A375 (cell line): ENCODE data around the gene NUPR2. TPM values are rescaled to one million over a fixed set of nuclear protein-coding genes. Genes with fewer than 3 reads are reported as not detected.

Source experiments
- total RNA-seq: library from RNA; depleted of rRNA; stranded (reverse); fragments of >200 nt; shearing (Covaris generic); gene quantifications from 2 replicates; pipeline ENCODE4 v1.2.3, GENCODE V29; 2014; rRNA removed

NUPR2 gene
- total RNA-seq = not detected in 2 replicates

GRCh38 chr7:56115852-56116538 lies at the start of gene NUPR2:
NUPR2 (minus strand) TSS chr7:56116417; CDS start chr7:56116314, 103 bp downstream.

GRCh38 chr7:56106108-56107073 lies 9.8 kb downstream of the NUPR2 start, which contains the start of gene CHCHD2:
CHCHD2 (minus strand) TSS chr7:56106476; CDS start chr7:56106413, 63 bp downstream.

GRCh38 chr7:56092789-56093531 lies 23.3 kb downstream of the NUPR2 start, which contains the start of gene PHKG1:
PHKG1 (minus strand) TSS chr7:56092952; CDS start chr7:56088941, 4,011 bp downstream.

Other genes starting within 250 kb of the NUPR2 start
- gene ZNF713, start 229.0 kb downstream of the NUPR2 start, total RNA-seq = 2.0 and 4.1 TPM in 2 replicates
- gene MRPS17, start 164.5 kb downstream of the NUPR2 start, total RNA-seq = 18.1 and 20.4 TPM in 2 replicates
- gene NIPSNAP2, start 151.8 kb downstream of the NUPR2 start, total RNA-seq = 30.0 and 40.0 TPM in 2 replicates
- 218 and 255 TPM in 2 replicates for gene PSPH, start 65.0 kb downstream of the NUPR2 start, total RNA-seq
- 295 and 299 TPM in 2 replicates for gene CCT6A, start 64.7 kb downstream of the NUPR2 start, total RNA-seq
- gene SUMF2, start 52.1 kb downstream of the NUPR2 start, total RNA-seq = 181 and 183 TPM in 2 replicates
- 0.50 TPM in 1 of 2 replicates, not detected in the other for gene PHKG1, start 23.5 kb downstream of the NUPR2 start, total RNA-seq
- gene CHCHD2, start 9.9 kb downstream of the NUPR2 start, total RNA-seq = 554 and 573 TPM in 2 replicates